Ovary (tissue), 3 donors: ENCODE results near the gene PKP2.
"Not testable (repeated sequence)": the region's sequence is repeated elsewhere in the genome, so short reads cannot be mapped to it uniquely, and the experiment has no call there.

Source experiments
- CTCF ChIP-seq, 3 donors: fragments of 450-650 bp in 2 of 3; fragments of 200-600 bp in 1 of 3; IDR thresholded peaks; one replicate each; pipeline versions ENCODE4 v1.5.1 to v1.8.0; 2016 to 2022; ENCODE audit warnings: antibody characterized with exemption in 3 of 3, mild to moderate bottlenecking in 1 of 3
- EP300 ChIP-seq: sonication (generic); formaldehyde crosslinking; IDR thresholded peaks from one replicate; pipeline ENCODE4 v1.6.1; 2017; ENCODE audit warnings: antibody characterized with exemption
- POLR2A ChIP-seq: fragments of 450-650 bp; IDR thresholded peaks from one replicate; pipeline ENCODE4 v1.6.1; 2017; ENCODE audit warnings: antibody characterized with exemption, mild to moderate bottlenecking, moderate library complexity
- donor health status: DM: no; HTN: no; CAD: no.

- not testable (repeated sequence) for TF ChIP-seq CTCF (IDR thresholded peaks at IDR 0.05); POLR2A; EP300
These were observed 34.9 kb downstream of the PKP2 start for GRCh38 chr12:32861658-32862057.
